NB4 (cell line): ENCODE measurements around the gene GREB1L.
A peak's percentile ranks its signal among the peaks of the same experiment; 100 is the strongest.

Experiments
- DNase-seq: peaks from one replicate; pipeline ENCODE4 v3.0.0; 2010; ENCODE audit warnings: low read depth
- H3K4me3 ChIP-seq: one replicate; pipeline ENCODE4 v1.5.1; 2011; ENCODE audit warnings: mild to moderate bottlenecking, low read depth, low read length, moderate library complexity
- CTCF ChIP-seq: IDR thresholded peaks from one replicate; pipeline ENCODE4 v1.5.1; 2012; ENCODE audit warnings: low read depth, low read length
- MAX ChIP-seq: IDR thresholded peaks from 2 replicates; pipeline ENCODE4 v1.6.1; 2011; ENCODE audit warnings: low read depth, low read length
- MYC ChIP-seq: IDR thresholded peaks from 2 replicates; pipeline ENCODE4 v1.6.1; 2011; ENCODE audit warnings: low read depth, low read length
- POLR2A ChIP-seq: IDR thresholded peaks from 2 replicates; pipeline ENCODE4 v1.6.1; 2011; ENCODE audit warnings: mild to moderate bottlenecking; ENCODE audit not compliant: insufficient read length; ENCODE audit errors: extremely low read depth

Gene GREB1L

GRCh38 chr18:21449367-21450290 is 207.6 kb downstream of the GREB1L start:
- TF ChIP-seq MYC (no peak), CTCF (no peak), MAX (no peak), POLR2A (no peak)
- no peak overlapping the region for H3K4me3 ChIP-seq
- no peak for DNase-seq

- TF ChIP-seq MAX = no peak
- TF ChIP-seq POLR2A = no peak
- no peak for TF ChIP-seq CTCF
- no peak for TF ChIP-seq MYC
- no peak for DNase-seq
- no peak overlapping the region for H3K4me3 ChIP-seq
Measured at GRCh38 chr18:21450503-21450902, 208.5 kb downstream of the GREB1L start.

GRCh38 chr18:21450913-21451312 is 208.9 kb downstream of the GREB1L start:
- TF ChIP-seq MYC (peak; percentile 41), MAX (no peak)
- no peak overlapping the region for H3K4me3 ChIP-seq
- DNase-seq = peak; percentile 6

- TF ChIP-seq MYC (no peak), POLR2A (no peak), MAX (no peak), CTCF (no peak)
- no peak overlapping the region for H3K4me3 ChIP-seq
- peak; percentile 4 for DNase-seq
Measured at GRCh38 chr18:21451851-21452250, 209.8 kb downstream of the GREB1L start.

GRCh38 chr18:21452276-21452780 is 210.3 kb downstream of the GREB1L start:
- H3K4me3 ChIP-seq = no peak overlapping the region
- DNase-seq = no peak
- TF ChIP-seq MAX (no peak), MYC (no peak), POLR2A (no peak), CTCF (no peak)

- no peak overlapping the region for H3K4me3 ChIP-seq
- no peak for DNase-seq
- TF ChIP-seq MYC (no peak), POLR2A (no peak), CTCF (no peak), MAX (no peak)
Measured at GRCh38 chr18:21452796-21453510, 210.9 kb downstream of the GREB1L start.
